ENCODE data around the gene BRF1.

DNA sequence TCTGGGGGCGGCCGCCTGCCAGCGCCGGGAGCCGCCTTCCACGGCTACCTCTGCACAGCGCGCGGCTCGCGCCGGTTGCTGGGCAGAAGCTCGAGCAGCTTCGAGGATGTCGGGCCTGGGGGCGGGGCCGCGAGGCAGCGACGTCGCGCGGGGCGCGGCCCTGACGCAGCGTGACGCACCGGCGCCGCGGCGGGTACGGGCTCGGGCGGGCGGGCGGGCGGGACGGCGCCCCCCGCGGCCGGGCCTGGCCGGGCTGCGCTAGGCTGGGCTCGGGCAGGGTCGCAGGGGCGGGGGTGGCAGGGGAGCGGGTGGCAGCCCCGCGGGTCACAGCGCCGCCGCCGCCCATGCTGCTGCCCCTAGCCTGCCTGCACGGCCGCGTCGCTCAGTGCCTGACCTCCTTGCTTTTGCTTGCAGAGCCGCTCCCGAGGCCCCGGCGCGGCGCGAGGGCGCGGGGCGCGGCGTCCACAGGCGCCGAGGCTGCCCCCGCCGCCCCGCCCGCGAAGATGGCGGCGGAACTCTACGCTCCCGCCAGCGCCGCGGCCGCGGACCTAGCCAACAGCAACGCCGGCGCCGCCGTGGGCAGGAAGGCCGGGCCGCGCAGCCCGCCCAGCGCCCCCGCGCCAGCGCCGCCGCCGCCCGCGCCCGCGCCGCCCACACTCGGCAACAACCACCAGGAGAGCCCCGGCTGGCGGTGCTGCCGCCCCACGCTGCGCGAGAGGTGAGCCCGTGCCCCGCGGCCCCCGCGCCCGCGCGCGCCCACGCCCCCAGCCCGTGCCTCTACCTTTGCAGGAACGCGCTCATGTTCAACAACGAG lies 52.2 kb downstream of the BRF1 start, which contains the start of gene BTBD6:
- TF ChIP-seq EP300 (IDR thresholded peaks at IDR 0.05; ENCODE audit: borderline replicate concordance): no peak
- TF ChIP-seq YY1 (IDR thresholded peaks at IDR 0.05; ENCODE audit: low read depth): peak; percentile 75
- TF ChIP-seq CREB1 (IDR thresholded peaks at IDR 0.05; ENCODE audit: low read depth): peak; percentile 48; the same call in 1 of the 2 replicates
- TF ChIP-seq, protein P1, sequence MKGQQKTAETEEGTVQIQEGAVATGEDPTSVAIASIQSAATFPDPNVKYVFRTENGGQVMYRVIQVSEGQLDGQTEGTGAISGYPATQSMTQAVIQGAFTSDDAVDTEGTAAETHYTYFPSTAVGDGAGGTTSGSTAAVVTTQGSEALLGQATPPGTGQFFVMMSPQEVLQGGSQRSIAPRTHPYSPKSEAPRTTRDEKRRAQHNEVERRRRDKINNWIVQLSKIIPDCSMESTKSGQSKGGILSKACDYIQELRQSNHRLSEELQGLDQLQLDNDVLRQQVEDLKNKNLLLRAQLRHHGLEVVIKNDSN (IDR thresholded peaks at IDR 0.05): no peak
- TF ChIP-seq, protein P2, sequence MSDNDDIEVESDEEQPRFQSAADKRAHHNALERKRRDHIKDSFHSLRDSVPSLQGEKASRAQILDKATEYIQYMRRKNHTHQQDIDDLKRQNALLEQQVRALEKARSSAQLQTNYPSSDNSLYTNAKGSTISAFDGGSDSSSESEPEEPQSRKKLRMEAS (IDR thresholded peaks at IDR 0.05): peak; percentile 55; the same call in 1 of the 2 replicates
- peak; percentile 32 for TF ChIP-seq EGR1 (IDR thresholded peaks at IDR 0.05)
- no peak for TF ChIP-seq TAF1 (IDR thresholded peaks at IDR 0.05; ENCODE audit: low read depth)
- no peak; the same call in 1 of the 2 replicates for TF ChIP-seq NFIC (IDR thresholded peaks at IDR 0.05)

All from Ishikawa (cell line).